K562 (cell line): ENCODE data around the gene GCGR. TPM values are rescaled to one million over a fixed set of nuclear protein-coding genes. Genes with fewer than 3 reads are reported as not detected.

ENCODE experiments used
- ARID1B ChIP-seq: fragments of 450-650 bp; IDR thresholded peaks from 2 replicates; pipeline ENCODE4 v1.6.1; 2016; ENCODE audit warnings: antibody characterized with exemption, mild to moderate bottlenecking, inconsistent platforms
- CXXC5 ChIP-seq: fragments of 250-450 bp; sonication (Bioruptor Pico); IDR thresholded peaks from 2 replicates; pipeline ENCODE4 v1.8.0; 2022; ENCODE audit warnings: inconsistent platforms, mild to moderate bottlenecking, moderate library complexity
- E2F1 ChIP-seq: sonication (generic); formaldehyde crosslinking; IDR thresholded peaks from 2 replicates; pipeline ENCODE4 v1.8.1; 2023; ENCODE audit warnings: mild to moderate bottlenecking, missing genetic modification reagents, moderate library complexity
- ELK1 ChIP-seq: sonication (generic); formaldehyde crosslinking; IDR thresholded peaks from 2 replicates; pipeline ENCODE4 v1.8.1; 2022; ENCODE audit warnings: missing genetic modification reagents
- ETS2 ChIP-seq: IDR thresholded peaks from 2 replicates; pipeline ENCODE4 v1.6.1; 2016; ENCODE audit warnings: borderline replicate concordance, missing genetic modification characterization, mild to moderate bottlenecking, moderate library complexity, missing compliant biosample characterization; ENCODE audit not compliant: poor library complexity, severe bottlenecking
- FOXJ2 ChIP-seq: fragments of 200-800 bp; sonication (Bioruptor generic); IDR thresholded peaks from 2 replicates; pipeline ENCODE4 v1.6.1; 2016; ENCODE audit warnings: missing genetic modification characterization, missing compliant biosample characterization
- JUN ChIP-seq, 2 experiments: sonication (generic) in 1 of 2; formaldehyde crosslinking in 1 of 2; IDR thresholded peaks; 2 replicates each; pipeline versions ENCODE4 v1.6.1 to v1.8.0; 2012 to 2022; ENCODE audit warnings: borderline replicate concordance in 2 of 2, mild to moderate bottlenecking in 2 of 2, improper control_type of control experiment in 1 of 2, low read depth in 1 of 2, low read length in 1 of 2, missing genetic modification reagents in 1 of 2
- MYC ChIP-seq, 2 experiments: fragments of 250-450 bp in 1 of 2; sonication (Bioruptor Pico) in 1 of 2; IDR thresholded peaks; 2 replicates each; pipeline versions ENCODE4 v1.5.1 to v1.6.1; 2012 to 2021; ENCODE audit warnings: low read depth in 2 of 2, borderline replicate concordance in 1 of 2, improper control_type of control experiment in 1 of 2, low read length in 1 of 2, mild to moderate bottlenecking in 1 of 2, moderate library complexity in 1 of 2
- NFYB ChIP-seq: IDR thresholded peaks from 2 replicates; pipeline ENCODE4 v1.6.1; 2011; ENCODE audit warnings: mild to moderate bottlenecking, moderate library complexity; ENCODE audit not compliant: insufficient read length; ENCODE audit errors: extremely low read depth
- REST ChIP-seq, 2 experiments: fragments of 450-650 bp; formaldehyde crosslinking in 1 of 2; IDR thresholded peaks; 2 replicates each; pipeline versions ENCODE4 v1.4.0 to v1.6.1; 2014 to 2020; ENCODE audit warnings: mild to moderate bottlenecking in 2 of 2, borderline replicate concordance in 1 of 2, low read depth in 1 of 2
- ZKSCAN3 ChIP-seq: fragments of 250-450 bp; sonication (Bioruptor Pico); IDR thresholded peaks from 2 replicates; pipeline ENCODE4 v1.4.0; 2020
- ZNF175 ChIP-seq: fragments of 200-800 bp; sonication (Bioruptor generic); IDR thresholded peaks from 2 replicates; pipeline ENCODE4 v1.6.1; 2016; ENCODE audit warnings: low read depth, mild to moderate bottlenecking, missing genetic modification characterization, missing compliant biosample characterization
- ZNF277 ChIP-seq: fragments of 250-450 bp; sonication (Bioruptor Pico); IDR thresholded peaks from 2 replicates; pipeline ENCODE4 v1.8.0; 2022; ENCODE audit warnings: inconsistent platforms, mild to moderate bottlenecking, moderate library complexity, borderline replicate concordance
- ZNF589 ChIP-seq: fragments of 200-800 bp; sonication (Bioruptor generic); IDR thresholded peaks from 2 replicates; pipeline ENCODE4 v1.6.1; 2016; ENCODE audit warnings: low read depth, missing genetic modification characterization, missing compliant biosample characterization
- ZNF785 ChIP-seq: fragments of 250-450 bp; sonication (Bioruptor Pico); IDR thresholded peaks from 2 replicates; pipeline ENCODE4 v1.4.0; 2020; ENCODE audit warnings: mild to moderate bottlenecking
- polyA plus RNA-seq, 8 experiments: library from polyadenylated mRNA; depleted of rRNA in 4 of 8; stranded (reverse) in 5 of 8; unstranded in 3 of 8; fragments of >200 nt; fragmentation: Nextera tagmentation in 2 of 8; fragmentation: Illumina TruSeq in 1 of 8; extraction: Ambion mirVana in 2 of 8; extraction: Trizol in 1 of 8; gene quantifications; 2 replicates each; pipeline versions ENCODE4 v1.2.1 to v1.2.3, GENCODE V29; 2011 to 2014; ENCODE audit warnings: inconsistent platforms in 1 of 8, missing spikeins in 1 of 8
- total RNA-seq, 7 experiments: library from RNA; depleted of rRNA in 6 of 7; stranded (reverse); fragments of >200 nt in 6 of 7; fragmentation: Illumina TruSeq in 2 of 7; extraction: Trizol in 2 of 7; gene quantifications; 2 replicates each; pipeline versions ENCODE4 v1.2.1 to v1.2.3, GENCODE V29; 2011 to 2021; ENCODE audit warnings: low replicate concordance in 1 of 7

GCGR gene
- total and polyA plus RNA-seq, 9 of the 15 experiments (the other 6 are each of a cell fraction or from before 2014, with no cell fraction given): not detected

GRCh38 chr17:81831563-81831956, 27.6 kb downstream of the GCGR start (continued):
- TF ChIP-seq ARID1B: no peak
- TF ChIP-seq ZKSCAN3 (CRISPR knock-in tag): no peak
- TF ChIP-seq ZNF175 (CRISPR knock-in tag): 0 out of 2 replicates have a peak, but pooled peaks have one; percentile 10
- TF ChIP-seq ETS2 (tag): no peak
- TF ChIP-seq ELK1 (CRISPR knock-in tag): no peak
- no peak for TF ChIP-seq FOXJ2 (tag)
- TF ChIP-seq MYC (IDR thresholded peaks at IDR 0.05; ENCODE audit: low read depth, low read length): no peak
- TF ChIP-seq MYC (CRISPR knock-in tag; IDR thresholded peaks at IDR 0.05; ENCODE audit: borderline replicate concordance, low read depth): no peak
- TF ChIP-seq REST (IDR thresholded peaks at IDR 0.05; ENCODE audit: borderline replicate concordance): no peak
- TF ChIP-seq REST (CRISPR knock-in tag; IDR thresholded peaks at IDR 0.05; ENCODE audit: low read depth): peak; percentile 56; the same call in 1 of the 2 replicates
- TF ChIP-seq ZNF589: no peak; the same call in 1 of the 2 replicates
- TF ChIP-seq JUN (IDR thresholded peaks at IDR 0.05; ENCODE audit: borderline replicate concordance, low read depth, low read length): no peak
- no peak for TF ChIP-seq JUN (CRISPR knock-in tag; IDR thresholded peaks at IDR 0.05; ENCODE audit: borderline replicate concordance)
- TF ChIP-seq ZNF277 (CRISPR knock-in tag): no peak
- TF ChIP-seq NFYB: no peak
- no peak for TF ChIP-seq E2F1 (CRISPR knock-in tag)
- 0 out of 2 replicates have a peak, but pooled peaks have one; percentile 26 for TF ChIP-seq CXXC5
- no peak for TF ChIP-seq ZNF785 (CRISPR knock-in tag)
